HL-60 (cell line): ENCODE measurements around the gene SLC44A5.

Experiments
- DNase-seq, 2 experiments: peaks; one replicate each; pipeline ENCODE4 v3.0.0-alpha.2; 2010 to 2020; ENCODE audit warnings: low read depth in 1 of 2, low spot score in 1 of 2
- H3K27ac ChIP-seq: fragments of 250-450 bp; sonication (Bioruptor Pico); replicated peaks from 2 replicates; pipeline ENCODE4 v1.5.1; 2020; ENCODE audit warnings: mild to moderate bottlenecking, moderate library complexity
- H3K27me3 ChIP-seq: fragments of 250-450 bp; sonication (Bioruptor Pico); 2 replicates; pipeline ENCODE4 v1.5.1; 2021; ENCODE audit warnings: mild to moderate bottlenecking, moderate library complexity; ENCODE audit not compliant: insufficient read depth, poor library complexity, severe bottlenecking
- H3K4me3 ChIP-seq: replicated peaks from 2 replicates; pipeline ENCODE4 v1.5.1; 2011; ENCODE audit warnings: mild to moderate bottlenecking, control low read depth, low read length; ENCODE audit not compliant: insufficient read depth
- CTCF ChIP-seq: IDR thresholded peaks from one replicate; pipeline ENCODE4 v1.5.1; 2011; ENCODE audit warnings: low read length, control low read depth, inconsistent platforms; ENCODE audit not compliant: insufficient read depth
- GABPA ChIP-seq: IDR thresholded peaks from 2 replicates; pipeline ENCODE4 v1.6.1; 2012; ENCODE audit warnings: low read depth
- POLR2AphosphoS5 ChIP-seq: IDR thresholded peaks from 2 replicates; pipeline ENCODE4 v1.6.1; 2012; ENCODE audit warnings: low read depth
- REST ChIP-seq: IDR thresholded peaks from 2 replicates; pipeline ENCODE4 v1.6.1; 2012; ENCODE audit warnings: low read depth; ENCODE audit not compliant: insufficient replicate concordance
- SPI1 ChIP-seq: IDR thresholded peaks from 2 replicates; pipeline ENCODE4 v1.6.1; 2012; ENCODE audit warnings: low read depth, mild to moderate bottlenecking, borderline replicate concordance

The SLC44A5 gene

GRCh38 chr1:75616436-75617433, 5.8 kb upstream of the SLC44A5 start:
- no peak overlapping the region for H3K27ac ChIP-seq
- H3K27me3 ChIP-seq = peaks cover 46% of the 10 kb centered on the region
- DNase-seq = no peak
- peak; percentile 93 for TF ChIP-seq REST
- peak; percentile 87 for TF ChIP-seq SPI1
- no peak for TF ChIP-seq GABPA
- H3K4me3 ChIP-seq = no peak overlapping the region

- peaks cover 44% of the 10 kb centered on the region for H3K27me3 ChIP-seq
- peak overlapping the region; percentile 13 for H3K4me3 ChIP-seq
- no peak for DNase-seq
- TF ChIP-seq POLR2AphosphoS5 (no peak), CTCF (no peak), REST (no peak), SPI1 (no peak), GABPA (no peak)
- no peak overlapping the region for H3K27ac ChIP-seq
Measured at GRCh38 chr1:75615613-75616435, 4.9 kb upstream of the SLC44A5 start.

- Histone ChIP-seq H3K27me3 (peaks cover 44% of the 10 kb centered on the region), H3K4me3 (no peak overlapping the region), H3K27ac (no peak overlapping the region)
- no peak for DNase-seq
- TF ChIP-seq SPI1 (no peak), POLR2AphosphoS5 (no peak), REST (no peak), CTCF (no peak), GABPA (no peak)
Measured at GRCh38 chr1:75614399-75614756, 3.5 kb upstream of the SLC44A5 start.
